Keratinocyte (primary cell): Measurements from ENCODE around the gene MRPL28.

Experiments used
- EZH2 ChIP-seq: IDR thresholded peaks from one replicate; pipeline ENCODE4 v1.6.1; 2012; ENCODE audit warnings: inconsistent platforms, mild to moderate bottlenecking, low read length, moderate library complexity
- TF ChIP-seq, protein P1 (sequence below), 3 experiments: IDR thresholded peaks in 1 of 3; conservative IDR thresholded peaks in 1 of 3; optimal IDR thresholded peaks in 1 of 3; 2 replicates in 2 of 3; 3 replicates in 1 of 3; pipeline versions ENCODE3 to v1.5.1; 2011; ENCODE audit warnings: low read length in 3 of 3, mild to moderate bottlenecking in 3 of 3, moderate library complexity in 2 of 3, control low read depth in 1 of 3, inconsistent platforms in 1 of 3; ENCODE audit not compliant: insufficient read depth in 2 of 3; ENCODE audit errors: extremely low read depth in 1 of 3

GRCh38 chr16:414395-415169 lies 44.2 kb upstream of the MRPL28 start:
- TF ChIP-seq EZH2, result no peak
- TF ChIP-seq, protein P1, sequence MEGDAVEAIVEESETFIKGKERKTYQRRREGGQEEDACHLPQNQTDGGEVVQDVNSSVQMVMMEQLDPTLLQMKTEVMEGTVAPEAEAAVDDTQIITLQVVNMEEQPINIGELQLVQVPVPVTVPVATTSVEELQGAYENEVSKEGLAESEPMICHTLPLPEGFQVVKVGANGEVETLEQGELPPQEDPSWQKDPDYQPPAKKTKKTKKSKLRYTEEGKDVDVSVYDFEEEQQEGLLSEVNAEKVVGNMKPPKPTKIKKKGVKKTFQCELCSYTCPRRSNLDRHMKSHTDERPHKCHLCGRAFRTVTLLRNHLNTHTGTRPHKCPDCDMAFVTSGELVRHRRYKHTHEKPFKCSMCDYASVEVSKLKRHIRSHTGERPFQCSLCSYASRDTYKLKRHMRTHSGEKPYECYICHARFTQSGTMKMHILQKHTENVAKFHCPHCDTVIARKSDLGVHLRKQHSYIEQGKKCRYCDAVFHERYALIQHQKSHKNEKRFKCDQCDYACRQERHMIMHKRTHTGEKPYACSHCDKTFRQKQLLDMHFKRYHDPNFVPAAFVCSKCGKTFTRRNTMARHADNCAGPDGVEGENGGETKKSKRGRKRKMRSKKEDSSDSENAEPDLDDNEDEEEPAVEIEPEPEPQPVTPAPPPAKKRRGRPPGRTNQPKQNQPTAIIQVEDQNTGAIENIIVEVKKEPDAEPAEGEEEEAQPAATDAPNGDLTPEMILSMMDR (optimal IDR thresholded peaks at IDR 0.05 in 1 of 3, IDR thresholded peaks at IDR 0.05 in 1 of 3, conservative IDR thresholded peaks at IDR 0.05 in 1 of 3; ENCODE audit: extremely low read depth in 1 of 3, insufficient read depth in 2 of 3, low read length in 3 of 3), result no peak
